ENCODE results near the gene TWIST2.

- TF ChIP-seq POLR2AphosphoS5 (IDR thresholded peaks at IDR 0.05): no peak
- TF ChIP-seq CTCF (IDR thresholded peaks at IDR 0.05): no peak
- TF ChIP-seq POLR2A (IDR thresholded peaks at IDR 0.05): no peak
Observed at GRCh38 chr2:238803996-238804870, 43.7 kb upstream of the TWIST2 start.

Data from breast epithelium (tissue), 3 donors.